Activated CD8-positive, alpha-beta memory T cell treated with anti-CD3 and anti-CD28 coated beads, Interleukin-2, amount 50 U/mL, for 24 hours (primary cell): ENCODE measurements around the gene MOB2.

ENCODE experiments used
- DNase-seq: peaks from one replicate; pipeline ENCODE4 v3.0.0-alpha.2; 2020; ENCODE audit errors: extremely low read depth

Gene MOB2

GRCh38 chr11:1457326-1457680 is 29.3 kb downstream of the MOB2 start:
- no peak for DNase-seq

- DNase-seq = no peak
Observed at GRCh38 chr11:1456596-1457325, 29.8 kb downstream of the MOB2 start.

- no peak for DNase-seq
Observed at GRCh38 chr11:1456176-1456575, 30.4 kb downstream of the MOB2 start.

- no peak for DNase-seq
Observed at GRCh38 chr11:1455763-1456060, 30.9 kb downstream of the MOB2 start.

GRCh38 chr11:1455032-1455762 is 31.4 kb downstream of the MOB2 start:
- DNase-seq = no peak

- DNase-seq = no peak
Observed at GRCh38 chr11:1454576-1454975, 32.0 kb downstream of the MOB2 start.

- DNase-seq = no peak
Observed at GRCh38 chr11:1453611-1454034, 33.0 kb downstream of the MOB2 start.

GRCh38 chr11:1452744-1453143 is 33.8 kb downstream of the MOB2 start:
- DNase-seq = no peak

GRCh38 chr11:1451781-1452470 is 34.7 kb downstream of the MOB2 start:
- no peak for DNase-seq

GRCh38 chr11:1450949-1451710 is 35.4 kb downstream of the MOB2 start:
- no peak for DNase-seq

- no peak for DNase-seq
Observed at GRCh38 chr11:1450344-1450875, 36.2 kb downstream of the MOB2 start.

- no peak for DNase-seq
Observed at GRCh38 chr11:1449490-1450243, 36.9 kb downstream of the MOB2 start.

GRCh38 chr11:1448882-1449281 is 37.7 kb downstream of the MOB2 start:
- no peak for DNase-seq

GRCh38 chr11:1447845-1448825 is 38.4 kb downstream of the MOB2 start:
- DNase-seq = no peak

GRCh38 chr11:1446623-1447022 is 40.0 kb downstream of the MOB2 start:
- no peak for DNase-seq

GRCh38 chr11:1445741-1446445 is 40.7 kb downstream of the MOB2 start:
- no peak for DNase-seq

GRCh38 chr11:1444823-1445422 is 41.7 kb downstream of the MOB2 start:
- no peak for DNase-seq

GRCh38 chr11:1444321-1444720 is 42.3 kb downstream of the MOB2 start:
- no peak for DNase-seq

GRCh38 chr11:1443737-1444136 is 42.8 kb downstream of the MOB2 start:
- no peak for DNase-seq
